Activated T-helper 9 cell treated with anti-CD3 and anti-CD28 coated beads, Interleukin-2, amount 50 U/mL, for 16 hours (primary cell): ENCODE results near the gene ABCA7.
"Not testable (repeated sequence)": the region's sequence is repeated elsewhere in the genome, so short reads cannot be mapped to it uniquely, and the experiment has no call there.

Experiments
- DNase-seq: peaks from one replicate; pipeline ENCODE4 v3.0.0-alpha.2; 2020; ENCODE audit warnings: low read depth

The ABCA7 gene

GRCh38 chr19:1017115-1017905 is 22.6 kb upstream of the ABCA7 start:
- DNase-seq: no peak

- DNase-seq: no peak
Measured at GRCh38 chr19:1017906-1018305, 22.0 kb upstream of the ABCA7 start.

GRCh38 chr19:1018393-1018792 is 21.5 kb upstream of the ABCA7 start:
- DNase-seq: no peak

- no peak for DNase-seq
Measured at GRCh38 chr19:1018932-1019615, 20.8 kb upstream of the ABCA7 start.

- DNase-seq: no peak
Measured at GRCh38 chr19:1019616-1019961, 20.3 kb upstream of the ABCA7 start.

- DNase-seq: no peak
Measured at GRCh38 chr19:1019980-1020867, 19.7 kb upstream of the ABCA7 start.

GRCh38 chr19:1020868-1021425 is 19.0 kb upstream of the ABCA7 start, which contains the start of gene TMEM259:
Gene TMEM259 (minus strand): TSS chr19:1021123. CDS start chr19:1020996, 127 bp downstream.
- peak; percentile 95 for DNase-seq

- DNase-seq: not testable (repeated sequence)
Measured at GRCh38 chr19:1023883-1024188, 16.1 kb upstream of the ABCA7 start.

GRCh38 chr19:1025080-1025479 is 14.8 kb upstream of the ABCA7 start:
- not testable (repeated sequence) for DNase-seq

- DNase-seq: peak; percentile 49
Measured at GRCh38 chr19:1025960-1026782, 13.7 kb upstream of the ABCA7 start, which contains the start of gene CNN2. Gene CNN2 (plus strand): TSS chr19:1026608. CDS start chr19:1026662, 54 bp downstream.

- no peak for DNase-seq
Measured at GRCh38 chr19:1026783-1027649, 12.9 kb upstream of the ABCA7 start.

GRCh38 chr19:1027650-1028061 is 12.3 kb upstream of the ABCA7 start:
- DNase-seq: no peak

- peak; percentile 45 for DNase-seq
Measured at GRCh38 chr19:1028062-1028926, 11.6 kb upstream of the ABCA7 start.

GRCh38 chr19:1032264-1032867 is 7.5 kb upstream of the ABCA7 start:
- no peak for DNase-seq

GRCh38 chr19:1035998-1036621 is 3.8 kb upstream of the ABCA7 start:
- DNase-seq: no peak

- DNase-seq: no peak
Measured at GRCh38 chr19:1037621-1038064, 2.3 kb upstream of the ABCA7 start.

- no peak for DNase-seq
Measured at GRCh38 chr19:1038978-1039645, 795 bp upstream of the ABCA7 start.
